HEK293 (cell line): Measurements from ENCODE around the gene WDR4.

Experiments
- CTCF ChIA-PET: fragments of 350-600 bp; formaldehyde crosslinking; extraction: SDS; loops from one replicate; lab custom pipeline; 2021; ENCODE audit warnings: antibody characterized with exemption; lab: Yijun Ruan, JAX
- POLR2A ChIA-PET: fragments of 300-600 bp; formaldehyde crosslinking; extraction: SDS; loops from one replicate; lab custom pipeline; 2020; ENCODE audit warnings: antibody characterized with exemption, inconsistent platforms; lab: Yijun Ruan, JAX
- H3K27ac ChIP-seq: fragments of 200-500 bp; sonication (Bioruptor generic); 2 replicates; pipeline ENCODE4 v1.5.1; 2014; ENCODE audit warnings: low read depth, low read length, control low read depth, inconsistent platforms; ENCODE audit errors: extremely low read depth
- H3K36me3 ChIP-seq, 2 experiments: fragments of 200-500 bp in 1 of 2; sonication (Bioruptor generic) in 1 of 2; 1 replicate in 1 of 2; 2 replicates in 1 of 2; pipeline ENCODE4 v1.5.1; 2014 to 2017; ENCODE audit warnings: inconsistent platforms in 2 of 2, low read length in 2 of 2; ENCODE audit not compliant: control insufficient read depth in 2 of 2, insufficient read depth in 1 of 2
- H3K4me1 ChIP-seq: fragments of 200-500 bp; sonication (Bioruptor generic); 2 replicates; pipeline ENCODE4 v1.5.1; 2014; ENCODE audit warnings: mild to moderate bottlenecking, low read length, inconsistent platforms; ENCODE audit not compliant: control insufficient read depth, insufficient read depth
- H3K4me3 ChIP-seq: 2 replicates; pipeline ENCODE4 v1.5.1; 2011; ENCODE audit warnings: low read depth, mild to moderate bottlenecking, control low read depth, low read length, moderate library complexity
- H3K9me3 ChIP-seq: fragments of 200-500 bp; sonication (Bioruptor generic); 2 replicates; pipeline ENCODE4 v1.5.1; 2014; ENCODE audit warnings: low read depth, low read length, inconsistent platforms; ENCODE audit not compliant: control insufficient read depth, insufficient read depth
- GLI2 ChIP-seq: fragments of 450-650 bp; formaldehyde crosslinking; IDR thresholded peaks from 2 replicates; pipeline ENCODE4; 2017; ENCODE audit warnings: missing biosample characterization, missing genetic modification characterization, low read depth, borderline replicate concordance
- KLF10 ChIP-seq: fragments of 450-650 bp; IDR thresholded peaks from 2 replicates; pipeline ENCODE4 v1.5.1; 2018; ENCODE audit warnings: missing biosample characterization, mild to moderate bottlenecking, missing genetic modification characterization
- KLF8 ChIP-seq: fragments of 450-650 bp; formaldehyde crosslinking; IDR thresholded peaks from 2 replicates; pipeline ENCODE4 v1.5.1; 2016; ENCODE audit warnings: missing biosample characterization, missing genetic modification characterization
- MEIS1 ChIP-seq: sonication (generic); formaldehyde crosslinking; IDR thresholded peaks from 2 replicates; pipeline ENCODE4 v1.8.1; 2022; ENCODE audit warnings: missing genetic modification reagents, mild to moderate bottlenecking, borderline replicate concordance
- PRDM10 ChIP-seq: fragments of 450-650 bp; formaldehyde crosslinking; IDR thresholded peaks from 2 replicates; pipeline ENCODE4 v1.5.1; 2016; ENCODE audit warnings: missing biosample characterization, missing genetic modification characterization
- PRDM2 ChIP-seq: fragments of 450-650 bp; formaldehyde crosslinking; IDR thresholded peaks from 2 replicates; pipeline ENCODE4 v1.5.1; 2016; ENCODE audit warnings: missing biosample characterization, missing genetic modification characterization, borderline replicate concordance
- REST ChIP-seq: fragments of 450-650 bp; formaldehyde crosslinking; IDR thresholded peaks from 2 replicates; pipeline ENCODE4 v1.5.1; 2016; ENCODE audit warnings: missing biosample characterization, missing genetic modification characterization
- ZBTB17 ChIP-seq: fragments of 450-650 bp; formaldehyde crosslinking; IDR thresholded peaks from 2 replicates; pipeline ENCODE4 v1.5.1; 2016; ENCODE audit warnings: missing biosample characterization, missing genetic modification characterization
- ZEB2 ChIP-seq: fragments of 450-650 bp; formaldehyde crosslinking; IDR thresholded peaks from 2 replicates; pipeline ENCODE4 v1.5.1; 2016; ENCODE audit warnings: missing biosample characterization, missing genetic modification characterization
- ZNF148 ChIP-seq: fragments of 450-650 bp; formaldehyde crosslinking; IDR thresholded peaks from 2 replicates; pipeline ENCODE4 v1.5.0; 2017; ENCODE audit warnings: missing biosample characterization, missing genetic modification characterization, borderline replicate concordance
- ZNF223 ChIP-seq: fragments of 450-650 bp; formaldehyde crosslinking; IDR thresholded peaks from 2 replicates; pipeline ENCODE4 v1.5.1; 2016; ENCODE audit warnings: missing biosample characterization, missing genetic modification characterization
- ZNF354C ChIP-seq: fragments of 450-650 bp; formaldehyde crosslinking; IDR thresholded peaks from 2 replicates; pipeline ENCODE4 v1.5.1; 2016; ENCODE audit warnings: missing biosample characterization, missing genetic modification characterization, low read depth, borderline replicate concordance
- ZNF530 ChIP-seq: fragments of 450-650 bp; formaldehyde crosslinking; IDR thresholded peaks from 2 replicates; pipeline ENCODE4 v1.5.1; 2016; ENCODE audit warnings: low read depth, missing biosample characterization, missing genetic modification characterization
- ZNF626 ChIP-seq: fragments of 450-650 bp; sonication (Bioruptor Pico); formaldehyde crosslinking; IDR thresholded peaks from 2 replicates; pipeline ENCODE4 v1.5.1; 2018; ENCODE audit warnings: missing biosample characterization, missing genetic modification characterization, inconsistent platforms
- ZNF670 ChIP-seq: fragments of 450-650 bp; formaldehyde crosslinking; IDR thresholded peaks from 2 replicates; pipeline ENCODE4 v1.5.1; 2016; ENCODE audit warnings: missing biosample characterization, missing genetic modification characterization, low read depth
- ZNF701 ChIP-seq: fragments of 450-650 bp; formaldehyde crosslinking; IDR thresholded peaks from 2 replicates; pipeline ENCODE4 v1.5.1; 2016; ENCODE audit warnings: missing biosample characterization, missing genetic modification characterization
- ZNF768 ChIP-seq: fragments of 450-650 bp; formaldehyde crosslinking; IDR thresholded peaks from 2 replicates; pipeline ENCODE4 v1.5.1; 2018; ENCODE audit warnings: missing biosample characterization, mild to moderate bottlenecking, missing genetic modification characterization
- ZNF776 ChIP-seq: fragments of 450-650 bp; formaldehyde crosslinking; IDR thresholded peaks from 2 replicates; pipeline ENCODE4 v1.5.0; 2017; ENCODE audit warnings: missing biosample characterization, missing genetic modification characterization, borderline replicate concordance
- ZNF830 ChIP-seq: fragments of 450-650 bp; IDR thresholded peaks from 2 replicates; pipeline ENCODE4 v1.5.0; 2018; ENCODE audit warnings: missing biosample characterization, missing genetic modification characterization, low read depth, mild to moderate bottlenecking, moderate library complexity

Gene WDR4

GRCh38 chr21:42861311-42861847 lies 18.0 kb downstream of the WDR4 start:
- no peaks in the 10 kb centered on the region for H3K4me1 ChIP-seq
- CTCF ChIA-PET, result interaction anchor here (0.6 kb wide), 1 partner anchor 885 kb away, joined by 3 read pairs; no protein-coding TSS in a partner anchor
- no peak overlapping the region for H3K4me3 ChIP-seq
- H3K9me3 ChIP-seq, result no peaks in the 10 kb centered on the region
- no peak overlapping the region for H3K27ac ChIP-seq
- TF ChIP-seq ZNF223 (no peak), ZNF148 (tag by site-specific recombination) (no peak), PRDM2 (no peak), ZNF768 (tag by site-specific recombination) (no peak), ZNF354C (tag by site-specific recombination) (no peak)
- peaks cover 15 to 90% of the 10 kb centered on the region in 2 experiments; a peak in 2 of 3 replicates for H3K36me3 ChIP-seq
- POLR2A ChIA-PET, result interaction anchor here (0.8 kb wide), 1 partner anchor 11 kb away, joined by 8 read pairs; no protein-coding TSS in a partner anchor

- no peaks in the 10 kb centered on the region for H3K9me3 ChIP-seq
- no peaks in the 10 kb centered on the region for H3K4me1 ChIP-seq
- H3K36me3 ChIP-seq, result peaks cover 17 to 90% of the 10 kb centered on the region in 2 experiments; a peak in 2 of 3 replicates
- POLR2A ChIA-PET, result no interaction called here
- CTCF ChIA-PET, result no interaction called here
- no peak overlapping the region for H3K4me3 ChIP-seq
- H3K27ac ChIP-seq, result no peak overlapping the region
- no peak for TF ChIP-seq ZNF530
- TF ChIP-seq ZNF830 (tag by site-specific recombination), result no peak
- no peak for TF ChIP-seq ZNF626
- no peak for TF ChIP-seq REST (tag by site-specific recombination)
- no peak for TF ChIP-seq PRDM10 (tag by site-specific recombination)
- TF ChIP-seq GLI2 (tag by site-specific recombination), result no peak
- no peak for TF ChIP-seq KLF10 (tag by site-specific recombination)
- TF ChIP-seq ZNF701 (tag by site-specific recombination), result no peak
- no peak for TF ChIP-seq ZEB2 (tag by site-specific recombination)
- TF ChIP-seq MEIS1 (CRISPR knock-in tag), result no peak
- TF ChIP-seq KLF8, result no peak
- no peak for TF ChIP-seq ZBTB17 (tag by site-specific recombination)
- TF ChIP-seq ZNF776 (tag by site-specific recombination), result no peak
- no peak for TF ChIP-seq ZNF670 (tag by site-specific recombination)
These were observed 19.0 kb downstream of the WDR4 start for GRCh38 chr21:42860345-42860744.
